HEK293 (cell line): ENCODE data around the gene SH3BP1.

Experiments
- CTCF ChIA-PET: fragments of 350-600 bp; formaldehyde crosslinking; extraction: SDS; loops from one replicate; lab custom pipeline; 2021; ENCODE audit warnings: antibody characterized with exemption; lab: Yijun Ruan, JAX
- POLR2A ChIA-PET: fragments of 300-600 bp; formaldehyde crosslinking; extraction: SDS; loops from one replicate; lab custom pipeline; 2020; ENCODE audit warnings: antibody characterized with exemption, inconsistent platforms; lab: Yijun Ruan, JAX
- H3K27ac ChIP-seq: fragments of 200-500 bp; sonication (Bioruptor generic); 2 replicates; pipeline ENCODE4 v1.5.1; 2014; ENCODE audit warnings: low read depth, low read length, control low read depth, inconsistent platforms; ENCODE audit errors: extremely low read depth
- H3K36me3 ChIP-seq, 2 experiments: fragments of 200-500 bp in 1 of 2; sonication (Bioruptor generic) in 1 of 2; 1 replicate in 1 of 2; 2 replicates in 1 of 2; pipeline ENCODE4 v1.5.1; 2014 to 2017; ENCODE audit warnings: inconsistent platforms in 2 of 2, low read length in 2 of 2; ENCODE audit not compliant: control insufficient read depth in 2 of 2, insufficient read depth in 1 of 2
- H3K4me1 ChIP-seq: fragments of 200-500 bp; sonication (Bioruptor generic); 2 replicates; pipeline ENCODE4 v1.5.1; 2014; ENCODE audit warnings: mild to moderate bottlenecking, low read length, inconsistent platforms; ENCODE audit not compliant: control insufficient read depth, insufficient read depth
- H3K4me3 ChIP-seq: 2 replicates; pipeline ENCODE4 v1.5.1; 2011; ENCODE audit warnings: low read depth, mild to moderate bottlenecking, control low read depth, low read length, moderate library complexity
- H3K9me3 ChIP-seq: fragments of 200-500 bp; sonication (Bioruptor generic); 2 replicates; pipeline ENCODE4 v1.5.1; 2014; ENCODE audit warnings: low read depth, low read length, inconsistent platforms; ENCODE audit not compliant: control insufficient read depth, insufficient read depth
- BCL11A ChIP-seq: fragments of 450-650 bp; formaldehyde crosslinking; IDR thresholded peaks from 2 replicates; pipeline ENCODE4 v1.5.1; 2016; ENCODE audit warnings: low read depth, missing biosample characterization, missing genetic modification characterization
- KLF17 ChIP-seq: fragments of 450-650 bp; formaldehyde crosslinking; IDR thresholded peaks from 2 replicates; pipeline ENCODE4 v1.5.1; 2016; ENCODE audit warnings: missing biosample characterization, missing genetic modification characterization
- MZF1 ChIP-seq: fragments of 450-650 bp; formaldehyde crosslinking; IDR thresholded peaks from 2 replicates; pipeline ENCODE4 v1.5.1; 2017; ENCODE audit warnings: missing biosample characterization, missing genetic modification characterization, borderline replicate concordance
- SALL2 ChIP-seq: fragments of 450-650 bp; formaldehyde crosslinking; IDR thresholded peaks from 2 replicates; pipeline ENCODE4 v1.5.0; 2017; ENCODE audit warnings: missing biosample characterization, mild to moderate bottlenecking, missing genetic modification characterization, borderline replicate concordance
- SP2 ChIP-seq: fragments of 450-650 bp; formaldehyde crosslinking; IDR thresholded peaks from 2 replicates; pipeline ENCODE4 v1.5.1; 2016; ENCODE audit warnings: missing biosample characterization, missing genetic modification characterization
- SP7 ChIP-seq: fragments of 450-650 bp; formaldehyde crosslinking; IDR thresholded peaks from 2 replicates; pipeline ENCODE4 v1.5.1; 2016; ENCODE audit warnings: missing biosample characterization, missing genetic modification characterization
- YY2 ChIP-seq: fragments of 450-650 bp; formaldehyde crosslinking; IDR thresholded peaks from 2 replicates; pipeline ENCODE4 v1.5.1; 2016; ENCODE audit warnings: missing biosample characterization, missing genetic modification characterization
- ZBTB49 ChIP-seq: fragments of 450-650 bp; formaldehyde crosslinking; IDR thresholded peaks from 2 replicates; pipeline ENCODE4 v1.5.1; 2016; ENCODE audit warnings: missing biosample characterization, missing genetic modification characterization, low read depth
- ZNF133 ChIP-seq: fragments of 450-650 bp; formaldehyde crosslinking; IDR thresholded peaks from 2 replicates; pipeline ENCODE4 v1.5.1; 2016; ENCODE audit warnings: missing biosample characterization, missing genetic modification characterization
- ZNF146 ChIP-seq: fragments of 450-650 bp; formaldehyde crosslinking; IDR thresholded peaks from 2 replicates; pipeline ENCODE4 v1.5.1; 2016; ENCODE audit warnings: missing biosample characterization, missing genetic modification characterization
- ZNF2 ChIP-seq: fragments of 450-650 bp; formaldehyde crosslinking; IDR thresholded peaks from 2 replicates; pipeline ENCODE4 v1.5.1; 2016; ENCODE audit warnings: missing biosample characterization, missing genetic modification characterization
- ZNF280D ChIP-seq: fragments of 450-650 bp; formaldehyde crosslinking; IDR thresholded peaks from 2 replicates; pipeline ENCODE4 v1.5.1; 2016; ENCODE audit warnings: missing biosample characterization, missing genetic modification characterization
- ZNF510 ChIP-seq: fragments of 450-650 bp; formaldehyde crosslinking; IDR thresholded peaks from 2 replicates; pipeline ENCODE4 v1.5.1; 2018; ENCODE audit warnings: mild to moderate bottlenecking, missing genetic modification characterization, missing biosample characterization; ENCODE audit not compliant: insufficient replicate concordance
- ZNF514 ChIP-seq: fragments of 450-650 bp; formaldehyde crosslinking; IDR thresholded peaks from 2 replicates; pipeline ENCODE4 v1.5.1; 2016; ENCODE audit warnings: missing biosample characterization, missing genetic modification characterization
- ZNF549 ChIP-seq: fragments of 450-650 bp; IDR thresholded peaks from 2 replicates; pipeline ENCODE4 v1.5.1; 2018; ENCODE audit warnings: missing biosample characterization, missing genetic modification characterization, mild to moderate bottlenecking, inconsistent platforms, moderate library complexity
- ZNF560 ChIP-seq: fragments of 450-650 bp; formaldehyde crosslinking; IDR thresholded peaks from 2 replicates; pipeline ENCODE4 v1.5.1; 2017; ENCODE audit warnings: missing biosample characterization, missing genetic modification characterization, borderline replicate concordance
- ZNF654 ChIP-seq: fragments of 450-650 bp; formaldehyde crosslinking; IDR thresholded peaks from 2 replicates; pipeline ENCODE4 v1.5.1; 2016; ENCODE audit warnings: low read depth, missing biosample characterization, missing genetic modification characterization
- ZSCAN4 ChIP-seq: fragments of 450-650 bp; formaldehyde crosslinking; IDR thresholded peaks from 2 replicates; pipeline ENCODE4 v1.5.1; 2017; ENCODE audit warnings: missing biosample characterization, missing genetic modification characterization

SH3BP1 gene

GRCh38 chr22:37625737-37626136 is 13.7 kb upstream of the SH3BP1 start:
- POLR2A ChIA-PET: interaction anchor here (1.9 kb wide), 1 partner anchor 33 kb away, joined by 5 read pairs; the partner anchor contains the start of gene PDXP

More at GRCh38 chr22:37625737-37626136, 13.7 kb upstream of the SH3BP1 start:
- Histone ChIP-seq H3K4me1 (no peaks in the 10 kb centered on the region), H3K27ac (no peak overlapping the region), H3K4me3 (no peak overlapping the region), H3K9me3 (no peaks in the 10 kb centered on the region)
- CTCF ChIA-PET: interaction anchor here (0.6 to 10.4 kb wide), 7 partner anchors 8 to 237 kb away, joined by 3 to 107 read pairs (median 6); no protein-coding TSS in a partner anchor
- TF ChIP-seq ZNF514 (tag by site-specific recombination) (no peak), ZSCAN4 (no peak), MZF1 (tag by site-specific recombination) (no peak), KLF17 (tag by site-specific recombination) (no peak), ZBTB49 (tag by site-specific recombination) (no peak), ZNF654 (no peak), SP2 (no peak), BCL11A (no peak), SP7 (tag by site-specific recombination) (no peak), ZNF560 (tag by site-specific recombination) (no peak), ZNF133 (tag by site-specific recombination) (no peak), SALL2 (no peak), ZNF2 (tag by site-specific recombination) (no peak), ZNF549 (tag by site-specific recombination) (no peak), YY2 (tag by site-specific recombination) (no peak), ZNF280D (tag by site-specific recombination) (no peak), ZNF146 (tag by site-specific recombination) (no peak), ZNF510 (no peak)
- TF ChIP-seq, all 188 proteins: peak for 0
- peaks cover 12 to 85% of the 10 kb centered on the region in 2 experiments; a peak in 2 of 3 replicates for H3K36me3 ChIP-seq
